Body of pancreas (tissue), 4 donors: Measurements from ENCODE around the gene ECD. TPM values are rescaled to one million over a fixed set of nuclear protein-coding genes. Genes with fewer than 3 reads are reported as not detected.

ENCODE experiments used
- ATAC-seq: fragments of 150-250 bp; one replicate; pipeline ENCODE4 v1.9.1; 2016
- DNase-seq, 4 donors: peaks; one replicate each; pipeline ENCODE4 v3.0.0-alpha.2; 2019
- H3K27ac ChIP-seq, 4 donors: fragments of 200-600 bp; sonication (generic); 1 replicate in 3 of 4; 2 replicates in 1 of 4; pipeline versions ENCODE4 v1.5.1 to v1.6.1; 2016 to 2019; ENCODE audit warnings: mild to moderate bottlenecking in 1 of 4, mixed read lengths in 1 of 4, moderate library complexity in 1 of 4
- H3K27me3 ChIP-seq, 2 donors: fragments of 200-600 bp; sonication (generic); one replicate each; pipeline ENCODE4 v1.6.0; 2016; ENCODE audit warnings: mild to moderate bottlenecking in 1 of 2
- H3K36me3 ChIP-seq, 2 donors: fragments of 200-600 bp; sonication (generic); replicated peaks in 1 of 2; 2 replicates each; pipeline ENCODE4 v1.5.1; 2016; ENCODE audit warnings: low read depth in 2 of 2; ENCODE audit not compliant: insufficient read depth in 1 of 2
- H3K4me1 ChIP-seq: fragments of 200-600 bp; sonication (generic); one replicate; pipeline ENCODE4 v1.6.0; 2016
- H3K4me3 ChIP-seq, 2 donors: fragments of 200-600 bp; sonication (generic); 1 replicate in 1 of 2; 2 replicates in 1 of 2; pipeline ENCODE4 v1.5.1; 2016 to 2019
- H3K9me3 ChIP-seq, 3 donors: fragments of 200-600 bp; sonication (generic); 1 replicate in 2 of 3; 2 replicates in 1 of 3; pipeline ENCODE4 v1.5.1; 2016
- CTCF ChIP-seq, 7 experiments: fragments of 450-650 bp in 4 of 7; fragments of 200-600 bp in 3 of 7; sonication (generic) in 3 of 7; IDR thresholded peaks; one replicate each; pipeline ENCODE4 v1.5.1; 2016 to 2019; ENCODE audit warnings: antibody characterized with exemption in 7 of 7
- POLR2A ChIP-seq, 3 donors: fragments of 450-650 bp; IDR thresholded peaks; one replicate each; pipeline ENCODE4 v1.6.1; 2016; ENCODE audit warnings: antibody characterized with exemption in 3 of 3, mild to moderate bottlenecking in 2 of 3
- WGBS, 2 donors: methylation state at CpG; one replicate each; pipeline ENCODE4 v1.1.5; 2017; 5-methylcytosine and 5-hydroxymethylcytosine counted together
- intact Hi-C: fragments of 100-400 bp; cut with DNase I; formaldehyde crosslinking; loops from one replicate; pipeline ENCODE4 v1.15.1; 2023
- total RNA-seq, 2 donors: library from RNA; depleted of rRNA; stranded (reverse); fragments of >200 nt; gene quantifications; one replicate each; pipeline ENCODE4 v1.1.0, GENCODE V29; 2016

ECD gene
- total RNA-seq, 2 donors from 2014 or later, result 14.8 to 19.8 TPM

- WGBS, 2 donors, result 88 to 89% methylated on average over 2 of the region's 2 CpGs
Observed at GRCh38 chr10:73166972-73167371, 836 bp downstream of the ECD start.

GRCh38 chr10:73163096-73163495, 4.7 kb downstream of the ECD start:
- peaks cover 29% of the 10 kb centered on the region for H3K4me1 ChIP-seq
- peaks cover 0 to 10% of the 10 kb centered on the region in 2 donors for H3K36me3 ChIP-seq
- TF ChIP-seq POLR2A (IDR thresholded peaks at IDR 0.05) (no peak), CTCF (IDR thresholded peaks at IDR 0.05) (no peak)
- H3K4me3 ChIP-seq, result no peak overlapping the region
- no peaks in the 10 kb centered on the region for H3K9me3 ChIP-seq
- no peak overlapping the region for H3K27ac ChIP-seq
- no peak for DNase-seq
- no peaks in the 10 kb centered on the region for H3K27me3 ChIP-seq
- WGBS, 2 donors, result 89 to 98% methylated on average over 2 of the region's 2 CpGs
- intact Hi-C loops, result loop anchor here (10.0 kb wide), 1 partner anchor 58 kb away; no protein-coding TSS in a partner anchor
- ATAC-seq, result no peak

More at GRCh38 chr10:73166972-73167371, 836 bp downstream of the ECD start:
- TF ChIP-seq CTCF (IDR thresholded peaks at IDR 0.05) (no peak), POLR2A (IDR thresholded peaks at IDR 0.05) (no peak)
- Histone ChIP-seq H3K27ac (peak overlapping the region in 2 of 4 donors; percentile 81 to 95), H3K4me3 (peak overlapping the region in 1 of 2 donors; percentile 60), H3K27me3 (no peaks in the 10 kb centered on the region), H3K9me3 (no peaks in the 10 kb centered on the region), H3K36me3 (peaks cover 0 to 10% of the 10 kb centered on the region in 2 donors), H3K4me1 (peaks cover 36% of the 10 kb centered on the region)
- DNase-seq (no peak), ATAC-seq (no peak)
- intact Hi-C loops, result loop anchor here (10.0 kb wide), 1 partner anchor 62 kb away; no protein-coding TSS in a partner anchor

- Histone ChIP-seq H3K4me1 (peaks cover 21% of the 10 kb centered on the region), H3K27ac (no peak overlapping the region), H3K27me3 (no peaks in the 10 kb centered on the region), H3K9me3 (no peaks in the 10 kb centered on the region), H3K4me3 (no peak overlapping the region), H3K36me3 (peaks cover 0 to 10% of the 10 kb centered on the region in 2 donors)
- TF ChIP-seq POLR2A (IDR thresholded peaks at IDR 0.05) (no peak), CTCF (IDR thresholded peaks at IDR 0.05) (no peak)
- ATAC-seq, result no peak
- intact Hi-C loops, result loop anchor here (10.0 kb wide), 1 partner anchor 57 kb away; no protein-coding TSS in a partner anchor
- DNase-seq, result no peak
- 93 to 96% methylated on average over 3 of the region's 3 CpGs for WGBS, 2 donors
Observed at GRCh38 chr10:73161662-73162061, 6.1 kb downstream of the ECD start.

GRCh38 chr10:73161079-73161478, 6.7 kb downstream of the ECD start:
- ATAC-seq, result no peak

More at GRCh38 chr10:73161079-73161478, 6.7 kb downstream of the ECD start:
- Histone ChIP-seq H3K4me3 (no peak overlapping the region), H3K27me3 (no peaks in the 10 kb centered on the region), H3K4me1 (peaks cover 15% of the 10 kb centered on the region), H3K36me3 (peaks cover 0 to 10% of the 10 kb centered on the region in 2 donors), H3K27ac (no peak overlapping the region), H3K9me3 (no peaks in the 10 kb centered on the region)
- no peak for DNase-seq
- 78 to 84% methylated on average over 1 of the region's 1 CpG for WGBS, 2 donors
- TF ChIP-seq POLR2A (IDR thresholded peaks at IDR 0.05), result no peak
- TF ChIP-seq CTCF (IDR thresholded peaks at IDR 0.05), result no peak
- intact Hi-C loops, result loop anchor here (10.0 kb wide), 1 partner anchor 56 kb away; no protein-coding TSS in a partner anchor
